Endothelial cell of umbilical vein (primary cell): ENCODE measurements around the gene ZNF143. TPM values are rescaled to one million over a fixed set of nuclear protein-coding genes. Genes with fewer than 3 reads are reported as not detected.

Experiments
- BruUV-seq: library from RNA; stranded (reverse); fragments of 400-500 nt; replicated peaks from 2 replicates; lab custom pipeline; 2021; lab: Mats Ljungman, UMichigan
- CTCF ChIA-PET: fragments of 300-600, 350-600 bp; sonication (Branson Sonifier 250); formaldehyde crosslinking; loops from one replicate; lab custom pipeline; 2021; ENCODE audit warnings: antibody characterized with exemption, inconsistent platforms; lab: Charles Lee
- POLR2A ChIA-PET: fragments of 300-600, 350-600 bp; sonication (Branson Sonifier 250); formaldehyde crosslinking; loops from one replicate; lab custom pipeline; 2021; ENCODE audit warnings: antibody characterized with exemption, inconsistent platforms; lab: Charles Lee
- DNase-seq: peaks from one replicate; pipeline ENCODE4 v3.0.0-alpha.2; 2011; ENCODE audit warnings: low read depth, low spot score
- FAIRE-seq: peaks from 2 replicates; lab custom pipeline; 2011; peaks lifted over from hg19 to GRCh38; lab: Jason Lieb, UNC
- H2AFZ ChIP-seq: 2 replicates; pipeline ENCODE4 v1.6.0; 2012; ENCODE audit warnings: low read depth, low read length, control low read depth, inconsistent platforms
- H3K27ac ChIP-seq: 2 replicates; pipeline ENCODE4 v1.5.1; 2011; ENCODE audit warnings: low read depth, mild to moderate bottlenecking, control low read depth, low read length, moderate library complexity; ENCODE audit not compliant: insufficient read depth
- H3K27me3 ChIP-seq, 2 experiments: 2 replicates each; pipeline versions ENCODE4 v1.6.0 to v1.6.1; 2011; ENCODE audit warnings: low read length in 2 of 2, mixed read lengths in 1 of 2; ENCODE audit not compliant: control insufficient read depth in 2 of 2, insufficient read depth in 2 of 2
- H3K36me3 ChIP-seq, 2 experiments: 2 replicates in 1 of 2; 3 replicates in 1 of 2; pipeline ENCODE4 v1.5.1; 2011; ENCODE audit warnings: low read length in 2 of 2, mild to moderate bottlenecking in 1 of 2, moderate library complexity in 1 of 2; ENCODE audit not compliant: control insufficient read depth in 2 of 2, insufficient read depth in 2 of 2; ENCODE audit errors: extremely low read depth in 1 of 2
- H3K4me1 ChIP-seq: 3 replicates; pipeline ENCODE4 v1.5.1; 2011; ENCODE audit warnings: mild to moderate bottlenecking, low read length; ENCODE audit not compliant: control insufficient read depth, insufficient read depth; ENCODE audit errors: extremely low read depth
- H3K4me2 ChIP-seq: 2 replicates; pipeline ENCODE4 v1.6.1; 2011; ENCODE audit warnings: low read length, control low read depth, mixed read lengths; ENCODE audit not compliant: insufficient read depth
- H3K4me3 ChIP-seq, 3 experiments: fragments of 200-600 bp in 1 of 3; sonication (generic), shearing (Covaris generic) in 1 of 3; replicated peaks in 1 of 3; 2 replicates each; pipeline ENCODE4 v1.5.1; 2011 to 2016; ENCODE audit warnings: control low read depth in 3 of 3, low read length in 3 of 3, mild to moderate bottlenecking in 2 of 3, inconsistent platforms in 1 of 3, low read depth in 1 of 3, moderate library complexity in 1 of 3; ENCODE audit not compliant: insufficient read depth in 1 of 3
- H3K79me2 ChIP-seq: 2 replicates; pipeline ENCODE4 v1.6.0; 2012; ENCODE audit warnings: low read length, inconsistent platforms; ENCODE audit not compliant: control insufficient read depth, insufficient read depth
- H3K9ac ChIP-seq: replicated peaks from 2 replicates; pipeline ENCODE3; 2011; ENCODE audit warnings: low read length, control low read depth; ENCODE audit not compliant: insufficient read depth; ENCODE audit errors: extremely low read depth
- H3K9me1 ChIP-seq: replicated peaks from 3 replicates; pipeline ENCODE4 v1.6.0; 2011; ENCODE audit warnings: mild to moderate bottlenecking, low read length; ENCODE audit not compliant: control insufficient read depth, insufficient read depth; ENCODE audit errors: extremely low read depth
- H3K9me3 ChIP-seq: replicated peaks from 2 replicates; pipeline ENCODE4 v1.5.1; 2012; ENCODE audit warnings: low read length, inconsistent platforms; ENCODE audit not compliant: control insufficient read depth, insufficient read depth
- H4K20me1 ChIP-seq: replicated peaks from 2 replicates; pipeline ENCODE3; 2011; ENCODE audit warnings: mild to moderate bottlenecking, low read length; ENCODE audit not compliant: control insufficient read depth, insufficient read depth; ENCODE audit errors: extremely low read depth
- EZH2 ChIP-seq: IDR thresholded peaks from 2 replicates; pipeline ENCODE4 v1.6.1; 2012; ENCODE audit warnings: borderline replicate concordance, low read depth, mild to moderate bottlenecking, moderate library complexity, low read length, inconsistent platforms; ENCODE audit not compliant: severe bottlenecking
- FOS ChIP-seq: IDR thresholded peaks from 2 replicates; pipeline ENCODE4 v1.6.1; 2011; ENCODE audit warnings: mild to moderate bottlenecking, low read length, moderate library complexity, borderline replicate concordance; ENCODE audit not compliant: insufficient read depth
- GATA2 ChIP-seq: IDR thresholded peaks from 2 replicates; pipeline ENCODE4 v1.7.0; 2011; ENCODE audit warnings: low read depth, mild to moderate bottlenecking, moderate library complexity, mixed read lengths, low read length; ENCODE audit not compliant: insufficient read length, insufficient read depth
- JUN ChIP-seq: IDR thresholded peaks from 2 replicates; pipeline ENCODE4 v1.6.1; 2011; ENCODE audit warnings: borderline replicate concordance, low read depth; ENCODE audit not compliant: insufficient read length, insufficient read depth
- MYC ChIP-seq: IDR thresholded peaks from one replicate; pipeline ENCODE4 v1.6.1; 2011; ENCODE audit warnings: mild to moderate bottlenecking, low read depth, low read length
- POLR2A ChIP-seq: IDR thresholded peaks from 2 replicates; pipeline ENCODE4 v1.6.1; 2012; ENCODE audit warnings: low read depth, mild to moderate bottlenecking, control low read depth, low read length
- POLR2AphosphoS5 ChIP-seq: IDR thresholded peaks from 2 replicates; pipeline ENCODE4 v1.6.1; 2012; ENCODE audit warnings: low read depth, mild to moderate bottlenecking, control low read depth, low read length, moderate library complexity; ENCODE audit not compliant: insufficient read depth
- dilution Hi-C: fragments of 300-500 bp; cut with MboI; formaldehyde crosslinking; loops from one replicate; pipeline ENCODE4 v1.15.0; 2019; ENCODE audit warnings: low sequenced_read_pairs; ENCODE audit not compliant: extremely low pct_ligation_motif_present
- intact Hi-C: fragments of 100-400 bp; cut with micrococcal nuclease; formaldehyde crosslinking; loops from one replicate; pipeline ENCODE4 v1.10.0; 2022
- polyA plus RNA-seq, 4 experiments: library from polyadenylated mRNA; depleted of rRNA in 3 of 4; stranded (reverse) in 3 of 4; unstranded in 1 of 4; fragments of >200 nt; gene quantifications; 2 replicates each; pipeline versions ENCODE4 v1.2.1 to v1.2.3, GENCODE V29; 2011 to 2012; ENCODE audit warnings: missing spikeins in 1 of 4
- total RNA-seq: library from RNA; stranded (reverse); gene quantifications from 2 replicates; pipeline ENCODE4 v1.2.3, GENCODE V29; 2021
- TF ChIP-seq, protein P1 (sequence below): IDR thresholded peaks from 2 replicates; pipeline ENCODE4 v1.6.1; 2011; ENCODE audit not compliant: insufficient read depth, insufficient read length
- TF ChIP-seq, protein P2 (sequence below), 2 donors: IDR thresholded peaks; 1 replicate in 1 of 2; 2 replicates in 1 of 2; pipeline ENCODE4 v1.5.1; 2011; ENCODE audit warnings: low read length in 2 of 2, mild to moderate bottlenecking in 2 of 2, moderate library complexity in 2 of 2, control low read depth in 1 of 2, inconsistent platforms in 1 of 2, low read depth in 1 of 2; ENCODE audit not compliant: insufficient read depth in 1 of 2; ENCODE audit errors: extremely low read depth in 1 of 2

ZNF143 gene
- total and polyA plus RNA-seq, 2 donors (not counting 3 experiments of a cell fraction or from before 2014, with no cell fraction given): 19.0 to 29.8 TPM

DNA sequence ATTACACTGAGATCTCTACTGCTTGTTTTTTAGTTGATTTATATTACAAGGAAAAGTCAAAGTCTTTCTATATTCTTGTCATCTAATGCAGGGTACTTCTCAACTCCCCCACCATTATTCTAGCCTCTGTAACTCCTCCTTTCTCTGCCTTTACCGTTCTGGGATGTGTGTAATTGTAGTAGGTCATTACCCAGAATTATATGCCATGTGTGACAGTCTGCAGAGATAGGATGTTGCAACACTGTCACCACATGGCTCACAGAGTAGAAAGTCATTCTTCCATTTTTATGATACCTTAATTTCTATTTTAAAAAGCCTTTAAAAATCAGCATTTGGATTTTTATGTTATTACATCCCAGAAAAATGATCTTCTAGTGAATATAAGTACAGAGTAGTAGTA is 32.7 kb downstream of the ZNF143 start:
- FAIRE-seq (no peak), DNase-seq (no peak)
- dilution Hi-C loops (no loop called here), intact Hi-C loops (no loop called here)
- no peak overlapping the region for H3K27ac ChIP-seq
- no peaks in the 10 kb centered on the region for H3K79me2 ChIP-seq
- H3K4me3 ChIP-seq: no peak overlapping the region
- H3K4me2 ChIP-seq: no peak overlapping the region
- no peaks in the 10 kb centered on the region for H3K27me3 ChIP-seq
- peaks cover 3 to 8% of the 10 kb centered on the region in 2 experiments for H3K36me3 ChIP-seq
- ChIA-PET CTCF (interaction anchor here (3.5 kb wide), 1 partner anchor 13 kb away, joined by 19 read pairs; no protein-coding TSS in a partner anchor), POLR2A (no interaction called here)
- H3K9me3 ChIP-seq: no peaks in the 10 kb centered on the region
- H2AFZ ChIP-seq: no peak overlapping the region
- no peaks in the 10 kb centered on the region for H4K20me1 ChIP-seq
- BruUV-seq: no TSS peak
- H3K4me1 ChIP-seq: peaks cover 5% of the 10 kb centered on the region
- TF ChIP-seq POLR2AphosphoS5 (no peak), GATA2 (no peak), FOS (no peak), POLR2A (no peak), MYC (no peak), EZH2 (no peak), JUN (no peak)
- TF ChIP-seq, protein P1, sequence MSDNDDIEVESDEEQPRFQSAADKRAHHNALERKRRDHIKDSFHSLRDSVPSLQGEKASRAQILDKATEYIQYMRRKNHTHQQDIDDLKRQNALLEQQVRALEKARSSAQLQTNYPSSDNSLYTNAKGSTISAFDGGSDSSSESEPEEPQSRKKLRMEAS: no peak
- TF ChIP-seq, protein P2, sequence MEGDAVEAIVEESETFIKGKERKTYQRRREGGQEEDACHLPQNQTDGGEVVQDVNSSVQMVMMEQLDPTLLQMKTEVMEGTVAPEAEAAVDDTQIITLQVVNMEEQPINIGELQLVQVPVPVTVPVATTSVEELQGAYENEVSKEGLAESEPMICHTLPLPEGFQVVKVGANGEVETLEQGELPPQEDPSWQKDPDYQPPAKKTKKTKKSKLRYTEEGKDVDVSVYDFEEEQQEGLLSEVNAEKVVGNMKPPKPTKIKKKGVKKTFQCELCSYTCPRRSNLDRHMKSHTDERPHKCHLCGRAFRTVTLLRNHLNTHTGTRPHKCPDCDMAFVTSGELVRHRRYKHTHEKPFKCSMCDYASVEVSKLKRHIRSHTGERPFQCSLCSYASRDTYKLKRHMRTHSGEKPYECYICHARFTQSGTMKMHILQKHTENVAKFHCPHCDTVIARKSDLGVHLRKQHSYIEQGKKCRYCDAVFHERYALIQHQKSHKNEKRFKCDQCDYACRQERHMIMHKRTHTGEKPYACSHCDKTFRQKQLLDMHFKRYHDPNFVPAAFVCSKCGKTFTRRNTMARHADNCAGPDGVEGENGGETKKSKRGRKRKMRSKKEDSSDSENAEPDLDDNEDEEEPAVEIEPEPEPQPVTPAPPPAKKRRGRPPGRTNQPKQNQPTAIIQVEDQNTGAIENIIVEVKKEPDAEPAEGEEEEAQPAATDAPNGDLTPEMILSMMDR (IDR thresholded peaks at IDR 0.05; ENCODE audit: extremely low read depth in 1 of 2, insufficient read depth in 1 of 2, low read depth in 1 of 2, low read length in 2 of 2): no peak
- no peaks in the 10 kb centered on the region for H3K9me1 ChIP-seq
- no peak overlapping the region for H3K9ac ChIP-seq
